ENCODE results near the gene TTLL10.

DNA sequence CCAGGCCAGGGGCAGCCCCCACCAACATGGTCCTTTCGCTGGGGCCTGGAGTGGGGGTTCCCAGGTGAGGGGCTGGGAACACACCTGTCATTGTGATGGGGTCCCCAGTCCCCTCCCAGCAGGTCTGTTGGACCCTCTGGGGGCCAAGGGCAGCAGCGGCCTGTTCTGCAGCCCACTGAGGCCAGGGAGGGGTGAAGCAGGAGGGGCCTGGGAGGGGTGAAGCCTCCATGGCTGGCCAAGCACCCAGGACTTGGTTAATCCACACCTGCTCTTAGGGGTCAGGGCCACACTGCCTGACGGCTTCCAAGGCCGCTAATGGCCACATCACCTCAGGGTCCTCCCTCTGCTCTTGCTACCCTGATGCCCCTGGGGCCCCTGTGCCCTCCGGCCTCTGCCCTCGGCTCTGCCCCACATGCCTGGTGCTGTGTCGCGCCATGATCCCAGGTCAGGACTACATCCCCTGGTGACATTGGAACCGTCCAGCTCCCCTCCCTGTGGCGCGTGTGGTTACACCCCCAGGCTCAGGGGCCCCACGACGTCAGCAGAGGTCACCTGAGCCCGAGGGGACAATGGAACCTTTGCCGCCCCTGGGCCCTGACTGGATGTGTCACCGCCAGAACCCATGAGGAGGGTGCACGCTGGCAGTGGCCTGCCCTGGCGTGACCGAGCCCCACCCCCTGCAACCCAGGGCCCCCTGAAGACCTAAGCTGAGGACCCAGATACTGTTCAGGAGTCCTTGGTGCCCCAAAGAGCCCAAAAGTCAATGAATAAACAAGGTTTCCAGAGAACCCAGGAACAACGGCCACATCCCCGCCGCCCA is 25.7 kb downstream of the TTLL10 start:
- TF ChIP-seq, protein P1, sequence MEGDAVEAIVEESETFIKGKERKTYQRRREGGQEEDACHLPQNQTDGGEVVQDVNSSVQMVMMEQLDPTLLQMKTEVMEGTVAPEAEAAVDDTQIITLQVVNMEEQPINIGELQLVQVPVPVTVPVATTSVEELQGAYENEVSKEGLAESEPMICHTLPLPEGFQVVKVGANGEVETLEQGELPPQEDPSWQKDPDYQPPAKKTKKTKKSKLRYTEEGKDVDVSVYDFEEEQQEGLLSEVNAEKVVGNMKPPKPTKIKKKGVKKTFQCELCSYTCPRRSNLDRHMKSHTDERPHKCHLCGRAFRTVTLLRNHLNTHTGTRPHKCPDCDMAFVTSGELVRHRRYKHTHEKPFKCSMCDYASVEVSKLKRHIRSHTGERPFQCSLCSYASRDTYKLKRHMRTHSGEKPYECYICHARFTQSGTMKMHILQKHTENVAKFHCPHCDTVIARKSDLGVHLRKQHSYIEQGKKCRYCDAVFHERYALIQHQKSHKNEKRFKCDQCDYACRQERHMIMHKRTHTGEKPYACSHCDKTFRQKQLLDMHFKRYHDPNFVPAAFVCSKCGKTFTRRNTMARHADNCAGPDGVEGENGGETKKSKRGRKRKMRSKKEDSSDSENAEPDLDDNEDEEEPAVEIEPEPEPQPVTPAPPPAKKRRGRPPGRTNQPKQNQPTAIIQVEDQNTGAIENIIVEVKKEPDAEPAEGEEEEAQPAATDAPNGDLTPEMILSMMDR (conservative IDR thresholded peaks at IDR 0.05; ENCODE audit: low read depth in 2 of 2), result no peak
- TF ChIP-seq EZH2phosphoT487 (IDR thresholded peaks at IDR 0.05; ENCODE audit: unreplicated experiment), result no peak
- no peak for TF ChIP-seq POLR2AphosphoS5 (IDR thresholded peaks at IDR 0.05; ENCODE audit: low read depth)
- TF ChIP-seq EZH2 (IDR thresholded peaks at IDR 0.05; ENCODE audit: low read depth, unreplicated experiment), result no peak

All from GM23338 (cell line).